Measurements from ENCODE around the gene GALR2.

GALR2 gene

DNA sequence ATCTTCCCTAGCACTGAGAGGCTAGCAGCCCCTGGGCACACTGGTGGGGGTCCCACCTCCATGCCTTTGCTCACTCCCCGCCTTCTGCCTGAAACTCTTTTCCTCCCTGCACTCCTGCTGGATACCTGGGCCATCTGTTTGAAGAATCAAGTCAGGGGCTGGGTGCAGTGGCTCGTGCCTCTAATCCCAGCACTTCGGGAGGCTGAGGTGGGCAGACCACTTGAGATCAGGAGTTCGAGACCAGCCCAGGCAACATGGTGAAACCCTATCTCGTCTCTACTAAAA, 50.8 kb downstream of the GALR2 start:
- no peak for DNase-seq (ENCODE audit: extremely low spot score)
- ChIA-PET CTCF (interaction anchor here (0.6 to 2.9 kb wide), 11 partner anchors 9 to 275 kb away, joined by 3 to 26 read pairs (median 4); partner anchors contain the start of gene FOXJ1), POLR2A (no interaction called here)
- TF ChIP-seq SUZ12 (IDR thresholded peaks at IDR 0.05) (no peak), ZNF384 (IDR thresholded peaks at IDR 0.05) (no peak), ARNT (IDR thresholded peaks at IDR 0.05) (no peak), SP1 (IDR thresholded peaks at IDR 0.05) (no peak), TARDBP (IDR thresholded peaks at IDR 0.05) (no peak), FOXK2 (IDR thresholded peaks at IDR 0.05) (no peak)

DNA sequence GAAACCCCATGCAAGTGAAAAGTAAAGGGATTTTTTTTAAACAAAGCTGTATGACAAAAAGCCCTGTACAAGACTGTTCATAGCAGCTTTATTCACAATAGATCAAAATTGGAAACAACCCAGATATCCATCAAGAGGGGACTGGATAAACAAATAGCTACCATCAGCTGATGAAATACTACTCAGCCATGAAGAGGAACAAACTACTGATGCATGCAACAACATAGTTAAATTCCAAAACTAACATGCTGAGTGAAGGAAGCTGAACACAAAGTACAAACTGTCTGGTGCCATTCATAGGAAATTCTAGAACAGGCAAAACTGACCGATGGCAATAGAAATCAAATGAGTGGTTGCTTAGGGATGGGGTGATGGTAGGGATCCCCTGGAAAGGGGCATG, 51.3 kb downstream of the GALR2 start:
- ChIA-PET CTCF (interaction anchor here (0.6 to 2.9 kb wide), 9 partner anchors 53 to 236 kb away, joined by 3 to 26 read pairs (median 3); no protein-coding TSS in a partner anchor), POLR2A (no interaction called here)
- TF ChIP-seq SUZ12 (IDR thresholded peaks at IDR 0.05) (no peak), FOXA1 (IDR thresholded peaks at IDR 0.05) (no peak), NFRKB (IDR thresholded peaks at IDR 0.05) (no peak), ELF4 (IDR thresholded peaks at IDR 0.05) (no peak), L3MBTL2 (conservative IDR thresholded peaks at IDR 0.05) (no peak), LEF1 (IDR thresholded peaks at IDR 0.05; ENCODE audit: borderline replicate concordance) (no peak), ARNT (IDR thresholded peaks at IDR 0.05) (no peak), FOXM1 (IDR thresholded peaks at IDR 0.05; ENCODE audit: borderline replicate concordance) (no peak), BHLHE40 (IDR thresholded peaks at IDR 0.05; ENCODE audit: borderline replicate concordance) (no peak), CTBP1 (IDR thresholded peaks at IDR 0.05; ENCODE audit: borderline replicate concordance) (no peak), TARDBP (IDR thresholded peaks at IDR 0.05) (no peak)
- no peak for DNase-seq (ENCODE audit: extremely low spot score)

All from HEK293T (cell line).